ENCODE data around the gene STYXL2.

The STYXL2 gene

DNA sequence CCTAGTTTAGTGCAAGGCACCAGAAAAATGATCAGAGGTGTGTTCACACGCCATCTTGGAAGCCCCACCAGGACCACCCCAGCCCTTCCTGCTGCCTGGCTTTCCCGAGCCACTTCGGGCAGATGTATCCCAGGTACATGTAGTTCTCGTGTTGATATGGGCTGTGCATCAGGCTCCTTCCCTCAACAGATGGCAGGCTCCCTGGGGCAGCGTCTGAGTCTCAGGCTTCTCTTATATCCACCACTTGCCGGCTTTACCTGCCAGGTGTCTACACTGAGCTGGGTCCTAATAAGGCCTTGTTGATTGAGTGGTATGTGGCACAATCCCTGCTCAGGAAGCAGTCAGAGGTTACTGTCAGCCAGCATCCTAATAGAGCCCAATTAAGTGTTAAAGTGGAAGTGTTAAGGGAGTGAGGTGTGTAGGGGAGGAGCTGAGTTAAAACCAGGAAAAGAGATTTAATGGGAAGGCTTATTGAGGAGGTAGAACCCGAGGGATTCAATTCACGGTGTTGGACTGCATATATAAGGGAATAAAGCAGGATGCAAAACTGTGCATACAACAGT is 12.2 kb upstream of the STYXL2 start:
- no peak for DNase-seq

DNA sequence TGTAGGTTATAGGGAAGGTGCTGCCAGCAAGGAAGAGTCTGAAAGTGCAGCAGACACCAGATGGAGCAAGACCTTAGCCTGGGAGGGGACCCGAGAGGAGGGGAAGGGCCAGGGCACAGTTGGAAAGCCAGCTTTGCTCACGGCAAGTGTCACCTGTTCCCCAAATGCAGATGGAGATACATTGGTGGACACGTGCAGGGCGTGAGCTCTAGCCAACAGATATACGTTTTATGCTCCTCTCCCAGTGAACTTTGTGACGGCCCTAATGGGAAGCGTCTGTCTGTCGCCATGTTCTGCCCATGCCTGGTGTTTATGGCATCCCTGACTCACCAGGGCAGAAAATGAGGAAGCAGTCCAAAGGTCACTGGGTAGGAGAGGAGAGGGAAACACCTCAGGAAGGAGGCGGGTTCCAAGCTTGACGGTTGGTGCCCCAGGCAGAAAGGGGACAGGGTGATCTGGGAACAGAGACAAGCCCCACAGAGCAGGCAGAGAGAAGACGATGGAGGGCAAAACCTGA is 11.3 kb upstream of the STYXL2 start:
- DNase-seq: peak; percentile 69 to 78

DNA sequence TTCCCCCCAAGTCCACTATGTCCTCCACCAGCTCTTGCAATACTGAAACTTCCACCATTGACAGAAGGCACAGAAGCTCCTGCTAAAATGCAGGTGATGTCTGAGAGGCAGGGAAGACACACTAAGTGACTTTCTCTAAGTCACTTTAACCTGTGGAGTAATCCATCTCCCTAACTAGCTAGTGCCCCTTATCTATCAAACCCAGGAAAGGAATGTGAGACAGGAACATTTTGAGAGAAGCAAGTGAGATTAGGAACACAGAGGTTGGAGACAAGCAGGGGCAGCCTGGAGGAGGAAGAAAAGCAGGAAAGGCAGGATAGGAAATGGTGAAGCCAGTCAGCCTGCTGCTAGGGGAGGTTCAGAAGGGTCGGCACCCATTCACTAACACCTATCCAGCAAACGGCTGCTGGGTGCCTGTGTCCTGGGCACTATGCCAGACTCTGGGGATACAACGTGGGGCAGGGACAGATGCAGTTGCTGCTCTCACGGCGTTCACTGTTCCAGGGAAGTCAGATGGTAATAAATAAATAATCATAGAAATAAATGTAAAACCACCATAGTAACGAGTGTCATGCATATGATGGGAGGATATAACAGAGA is 10.7 kb upstream of the STYXL2 start:
- peak in 1 of 2 donors; percentile 12 for DNase-seq

DNA sequence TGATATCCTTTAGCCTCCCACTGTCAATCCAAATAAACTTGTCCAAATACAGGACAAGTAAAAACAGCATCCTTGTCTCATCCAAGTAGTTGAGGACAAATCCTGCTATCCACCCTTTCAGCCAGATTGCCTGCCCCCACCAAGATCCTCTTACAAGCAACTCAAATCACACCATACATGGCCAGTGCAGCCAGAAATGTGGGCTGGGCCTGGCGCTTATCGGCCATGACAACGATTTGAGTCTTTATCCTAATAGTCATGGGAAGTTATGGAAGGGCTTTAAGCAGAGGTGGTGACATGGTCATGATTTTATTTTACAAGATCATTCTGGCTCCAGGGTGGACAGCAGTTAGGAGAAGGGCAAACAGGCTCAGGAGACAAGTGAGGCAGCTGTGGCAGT is 10.0 kb upstream of the STYXL2 start:
- no peak for DNase-seq

DNA sequence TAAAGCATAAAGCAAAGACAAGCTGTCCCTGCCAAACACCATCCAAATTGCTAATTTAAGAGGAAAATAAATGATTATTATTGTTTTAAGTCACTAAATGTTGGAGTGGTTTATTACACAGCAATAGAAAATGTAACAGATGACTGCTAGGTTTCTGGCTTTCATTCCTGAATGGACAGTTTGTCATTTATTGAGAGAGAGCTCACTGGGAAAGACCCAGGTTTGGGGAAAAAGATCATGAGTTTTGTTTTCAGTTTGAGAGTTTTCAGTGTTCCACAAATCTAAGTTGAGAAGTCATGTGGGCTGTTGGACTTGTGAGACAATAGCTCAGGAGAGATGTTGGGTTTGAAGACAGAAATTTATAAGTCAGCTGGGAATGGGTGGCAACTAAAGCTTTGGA is 9.1 kb upstream of the STYXL2 start:
- DNase-seq: peak in 1 of 2 donors; percentile 40

DNA sequence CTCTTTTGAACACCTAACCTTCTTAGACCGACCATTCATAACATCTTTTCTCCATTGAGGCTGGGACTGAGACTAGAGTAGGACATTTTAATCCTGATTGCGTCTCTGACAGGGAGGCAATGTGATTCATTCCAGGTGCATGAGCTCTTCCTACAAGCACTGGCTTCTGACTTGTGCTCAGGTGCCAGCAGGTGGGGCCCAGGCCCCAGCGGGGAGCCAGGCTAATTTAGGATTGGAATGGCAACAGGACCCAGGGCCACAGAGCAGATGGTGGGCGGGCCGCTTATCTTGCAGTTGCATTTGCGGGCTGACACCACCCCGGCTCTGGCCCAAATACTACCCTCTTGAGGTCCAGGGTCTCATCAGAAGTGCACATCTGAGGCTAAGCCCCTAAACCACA is 7.8 kb upstream of the STYXL2 start:
- DNase-seq: no peak

DNA sequence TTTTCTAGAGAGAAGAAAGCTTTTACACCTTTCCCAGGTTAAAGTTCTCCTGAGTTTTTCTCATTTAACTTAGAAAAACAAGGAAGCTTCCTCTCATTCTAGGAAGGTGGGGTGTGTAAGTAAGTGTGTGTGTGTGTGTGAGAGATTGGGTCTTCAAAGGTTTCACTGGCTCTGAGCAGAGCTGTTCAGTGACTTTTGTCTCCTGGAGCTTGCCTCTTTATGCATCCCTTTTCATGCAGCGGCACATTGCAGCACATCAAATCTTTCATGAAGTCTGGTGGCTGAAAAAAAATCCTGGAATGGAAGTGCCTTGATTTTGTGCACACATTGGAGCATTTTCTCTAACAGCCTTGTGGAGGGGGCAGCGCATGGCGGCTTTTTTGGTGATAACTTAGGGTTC is 7.1 kb upstream of the STYXL2 start:
- DNase-seq: no peak

DNA sequence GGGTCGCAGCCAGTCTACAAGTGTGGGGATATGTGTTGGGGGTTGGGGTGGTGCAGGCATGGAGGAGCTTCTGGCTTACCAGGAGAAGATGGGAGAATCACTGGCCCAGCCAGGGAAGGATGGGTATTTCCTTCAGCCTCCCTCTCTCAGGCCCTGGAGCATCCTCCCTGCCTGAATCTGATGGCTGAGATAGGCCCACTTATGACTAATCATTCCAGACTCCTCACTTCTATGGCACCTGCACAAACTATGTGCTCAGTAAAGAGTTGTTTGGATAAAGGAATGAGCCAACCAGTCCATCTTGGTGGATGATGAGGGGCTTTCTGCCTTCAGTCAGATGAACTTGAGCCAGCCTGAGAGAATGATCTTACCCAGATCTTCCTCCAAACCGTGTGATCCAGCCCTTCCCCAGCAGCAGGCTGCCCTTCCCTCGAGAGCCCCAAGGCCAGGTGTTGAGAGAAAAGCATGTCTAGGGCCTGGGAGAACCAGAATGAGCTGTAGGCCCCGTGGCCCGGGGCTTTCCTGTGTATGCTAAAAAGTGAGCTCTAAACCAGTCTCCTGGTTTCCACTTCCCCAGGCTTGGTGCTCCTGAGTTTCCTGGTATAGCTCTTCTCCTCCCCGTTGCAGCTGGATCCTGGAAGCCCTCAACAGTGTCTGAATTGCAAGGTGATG is 5.0 kb upstream of the STYXL2 start:
- DNase-seq: no peak

DNA sequence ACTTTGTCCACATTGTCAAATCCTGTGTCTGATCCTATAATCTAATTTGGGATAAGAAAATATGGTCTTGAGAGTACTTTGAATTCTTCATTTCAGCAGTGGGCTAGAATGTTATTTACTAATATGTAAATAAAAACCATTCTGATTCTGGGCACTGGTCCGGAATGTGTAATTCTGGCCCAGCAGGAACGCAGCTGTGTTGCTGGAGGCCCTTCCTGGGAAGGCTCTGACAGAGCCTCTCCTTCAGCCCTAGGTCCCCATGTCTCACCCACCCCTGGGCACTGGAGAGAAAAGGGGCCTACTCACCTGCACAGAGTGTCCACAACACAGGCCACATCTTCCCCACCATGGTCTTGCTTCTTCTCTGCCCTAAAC is 3.9 kb upstream of the STYXL2 start:
- DNase-seq: no peak

DNA sequence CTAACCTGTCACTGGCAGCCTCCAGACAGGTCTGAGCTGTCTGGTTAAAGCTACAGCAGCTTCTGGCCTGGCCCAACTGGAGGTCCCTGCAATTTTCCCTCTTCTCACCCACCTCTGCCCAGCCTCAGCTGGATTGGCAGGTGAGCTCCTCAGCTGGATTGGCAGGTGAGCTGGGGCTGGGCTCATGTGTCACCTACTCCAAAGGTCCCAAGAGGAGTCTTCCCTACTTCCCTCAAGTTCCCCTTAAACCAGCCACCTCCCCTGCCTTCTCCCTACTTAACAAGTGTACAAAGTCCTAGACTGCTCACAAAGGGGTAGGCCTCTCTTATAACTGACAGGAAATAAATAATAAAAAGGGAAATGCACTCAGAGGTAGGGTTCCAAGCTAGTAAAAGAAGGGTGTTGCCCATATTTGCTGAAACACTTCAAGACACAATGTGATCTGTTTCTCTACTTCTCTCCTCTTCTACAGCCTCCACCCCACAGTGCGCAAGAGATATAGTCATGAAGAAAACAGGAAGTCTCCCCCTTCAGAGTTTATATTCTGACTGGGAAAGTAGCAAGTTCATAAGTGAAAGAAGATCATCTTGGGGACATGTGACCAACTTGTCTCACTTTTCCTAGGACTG is 3.4 kb upstream of the STYXL2 start, which contains the start of gene GPA33:
Gene GPA33 (minus strand): TSS at position 64 of the 629 bp plus-strand sequence. CDS start 90 bp downstream, outside the sequence.
- DNase-seq: peak; percentile 81 to 86

DNA sequence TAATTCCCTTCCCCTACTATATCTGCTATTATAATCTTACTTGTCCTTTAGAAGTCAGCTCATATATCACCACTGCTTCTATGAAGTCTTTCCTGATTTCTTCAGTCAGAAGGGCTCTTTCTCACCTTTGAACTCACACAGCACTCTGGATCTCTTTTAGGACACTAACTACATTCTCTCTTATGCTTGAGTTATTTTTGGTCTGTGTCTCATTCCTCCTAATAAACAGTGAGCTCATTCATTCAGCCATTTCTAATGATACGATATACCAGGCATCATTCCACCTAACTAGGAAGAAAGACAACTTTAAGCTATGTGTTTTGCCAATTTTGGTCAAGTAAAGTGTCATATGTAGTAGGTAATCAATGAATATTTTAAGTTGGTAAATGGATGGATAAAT is 1.2 kb upstream of the STYXL2 start:
- DNase-seq: no peak

DNA sequence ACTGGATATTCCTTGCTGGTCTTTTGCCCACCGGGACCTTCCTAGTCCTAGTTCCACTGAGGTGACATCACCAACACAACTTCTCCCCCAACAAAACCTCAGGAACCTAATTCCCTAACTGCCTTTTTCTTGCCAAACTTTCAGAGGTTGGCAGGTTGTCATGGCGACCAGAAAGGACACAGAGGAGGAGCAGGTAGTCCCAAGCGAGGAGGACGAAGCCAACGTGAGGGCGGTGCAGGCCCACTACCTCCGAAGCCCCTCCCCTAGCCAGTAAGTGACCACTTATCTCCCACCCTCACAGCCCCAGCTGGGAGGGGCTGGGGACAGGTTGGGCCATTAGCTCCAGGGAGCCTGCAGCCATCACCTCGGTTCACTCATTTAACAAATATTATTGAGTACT is 815 bp downstream of the STYXL2 start:
- DNase-seq: no peak

DNA sequence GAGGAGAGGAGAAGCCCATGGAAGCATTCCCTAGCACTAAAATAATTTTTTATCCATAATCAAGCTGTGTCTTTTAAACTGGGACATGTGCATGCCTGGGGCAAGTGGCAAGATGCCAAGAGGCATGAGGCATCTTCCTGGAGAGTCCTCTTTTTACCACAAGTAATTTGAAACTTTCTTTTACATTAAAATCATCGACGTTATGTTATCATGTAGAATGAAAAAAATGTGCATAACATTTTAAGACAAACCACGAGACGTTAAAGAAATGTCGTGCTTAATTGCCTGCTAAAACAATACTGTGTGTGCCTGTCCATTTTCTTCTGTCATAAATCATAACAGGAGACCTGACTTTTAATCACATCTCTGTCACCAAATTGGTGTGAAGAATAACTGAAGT is 1.5 kb downstream of the STYXL2 start:
- DNase-seq: no peak

DNA sequence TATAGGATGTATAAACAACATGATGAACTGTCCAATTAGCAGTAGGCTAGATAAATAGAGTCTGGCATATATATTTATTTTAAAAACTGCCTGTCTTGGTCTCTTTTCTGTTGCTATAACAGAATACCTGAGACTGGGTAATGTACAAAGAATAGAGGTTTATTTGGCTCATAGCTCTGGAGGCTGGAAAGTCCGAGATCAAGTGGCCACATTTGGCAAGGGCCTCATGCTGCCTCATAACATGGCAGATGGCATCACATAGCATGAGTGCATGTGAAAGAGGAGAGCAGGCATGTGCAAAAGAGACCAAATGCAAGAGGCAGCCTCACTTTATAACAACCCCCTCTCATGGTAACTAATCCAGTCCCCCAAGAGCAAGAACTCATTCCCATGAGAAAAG is 6.0 kb downstream of the STYXL2 start:
- no peak for DNase-seq

DNA sequence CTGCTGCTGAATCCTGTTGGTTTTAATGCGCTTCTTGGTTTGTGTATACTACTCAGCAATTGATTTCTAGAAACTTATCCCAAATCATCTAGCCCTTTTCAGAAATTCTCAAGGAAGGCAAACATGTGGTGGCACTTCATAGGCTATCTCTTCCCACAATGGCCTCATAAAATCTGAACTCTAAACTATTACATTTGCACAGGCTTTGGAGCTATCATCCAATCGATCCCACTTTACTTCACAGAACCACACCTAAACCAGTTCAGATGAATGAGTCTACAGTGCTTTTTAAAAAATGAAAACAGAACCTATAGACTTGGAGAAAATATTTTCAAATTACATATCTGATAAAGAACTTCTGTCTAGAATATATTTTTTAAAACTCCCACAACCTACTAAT is 6.9 kb downstream of the STYXL2 start:
- no peak for DNase-seq

DNA sequence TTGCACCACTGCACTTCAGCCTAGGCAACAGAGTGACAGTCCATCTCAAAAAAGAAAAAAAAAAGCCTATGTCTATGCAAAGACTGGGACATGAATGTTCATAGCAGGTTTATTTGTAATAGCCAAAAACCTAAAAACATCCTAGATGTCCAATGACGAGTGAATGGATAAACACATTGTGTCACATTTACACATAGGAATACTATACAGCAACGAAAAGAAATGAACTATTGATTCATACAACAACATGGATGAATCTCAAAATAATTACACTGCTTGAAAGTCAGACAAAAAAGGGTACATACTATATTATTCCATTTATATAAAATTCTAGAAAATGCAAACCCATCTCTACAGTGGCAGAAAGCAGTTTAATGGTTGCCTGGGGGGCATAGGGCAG is 7.9 kb downstream of the STYXL2 start:
- DNase-seq: no peak

DNA sequence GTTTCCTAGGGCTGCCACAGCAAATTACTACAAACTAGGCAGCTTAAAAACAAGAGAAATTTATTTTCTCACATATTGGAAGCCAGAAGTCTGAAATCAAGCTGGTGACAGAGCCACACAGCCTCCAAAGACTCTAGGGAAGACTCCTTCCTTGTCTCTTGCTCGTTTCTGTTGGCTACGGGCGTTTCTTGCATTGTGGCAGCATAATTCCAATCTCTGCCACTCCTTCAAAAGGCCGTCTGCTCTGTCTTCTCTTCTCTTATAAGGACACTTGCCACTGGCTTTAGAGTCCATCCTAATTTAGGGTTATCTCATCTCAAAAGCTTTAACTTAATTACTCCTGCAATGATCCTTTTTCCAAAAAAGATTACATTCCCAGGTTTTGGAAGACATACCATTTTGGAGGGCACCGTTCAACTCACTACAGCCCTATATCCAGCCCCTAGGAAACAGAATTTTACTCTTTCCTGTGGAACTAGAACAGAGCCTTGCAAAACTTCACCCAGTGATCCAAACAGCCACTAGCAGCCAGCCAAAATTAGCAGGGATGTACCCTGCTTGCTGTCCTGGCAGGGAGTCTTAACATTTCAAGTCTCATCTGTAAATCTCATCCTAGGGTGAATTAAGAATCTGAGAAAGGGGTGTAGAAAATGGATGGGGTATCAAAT is 9.2 kb downstream of the STYXL2 start:
- no peak for DNase-seq

DNA sequence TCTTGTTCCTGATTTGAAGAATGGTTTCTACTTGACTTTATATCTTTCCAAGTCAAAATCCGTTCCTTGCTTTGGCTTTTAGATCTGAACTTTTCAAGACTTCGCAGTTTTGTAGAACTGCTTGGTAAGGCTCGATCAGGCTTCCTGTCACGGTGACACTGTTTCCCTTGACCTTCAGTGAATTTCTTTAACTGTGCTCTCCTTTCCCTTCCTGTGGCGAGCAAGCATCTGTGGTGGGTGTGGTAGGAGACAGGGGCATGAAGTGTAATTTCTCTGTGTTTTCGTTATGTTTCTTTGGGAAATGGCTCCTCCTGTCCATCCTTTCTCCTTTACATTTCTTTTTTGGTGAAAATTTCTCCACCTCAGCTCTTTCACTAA is 10.4 kb downstream of the STYXL2 start:
- no peak for DNase-seq

DNA sequence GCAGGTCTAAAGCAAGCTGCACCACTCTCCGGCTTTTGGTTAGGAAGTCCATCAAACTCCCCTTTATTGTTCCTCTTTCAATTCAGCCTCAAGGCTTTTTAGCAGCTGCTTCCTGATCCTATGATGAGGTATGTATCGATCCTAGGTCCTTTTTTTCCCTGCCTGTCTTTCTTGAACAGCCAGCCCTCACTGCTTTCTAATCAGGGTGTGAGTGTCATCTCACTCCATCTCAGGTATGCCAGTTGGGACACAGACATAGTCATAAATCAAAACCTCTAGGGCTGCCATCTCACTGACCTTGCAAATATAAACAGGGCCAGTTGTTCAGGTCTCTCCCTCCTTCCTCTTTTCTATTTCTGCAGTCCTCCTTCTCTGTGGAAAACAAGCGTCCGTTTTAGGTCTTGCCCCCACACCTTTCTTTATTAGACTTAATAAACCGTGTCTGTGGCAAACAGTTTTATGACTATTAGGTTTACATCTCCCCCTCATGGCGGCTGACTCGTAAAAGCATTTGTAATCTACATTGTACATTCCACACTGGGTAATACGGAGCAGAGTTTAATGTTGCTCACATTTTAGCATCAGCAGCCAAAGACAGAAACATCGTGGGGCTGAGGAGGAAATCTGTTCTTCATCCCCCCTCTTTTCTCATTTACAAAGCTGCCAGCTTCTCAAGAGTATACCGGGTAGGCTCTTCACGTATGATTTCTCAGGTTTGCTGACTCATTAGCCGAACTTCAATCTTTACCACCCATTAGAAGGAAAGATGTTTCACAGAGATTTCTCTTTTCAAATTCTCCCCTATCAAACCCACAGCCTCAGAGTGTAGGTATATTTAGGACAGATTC is 11.6 kb downstream of the STYXL2 start:
- peak; percentile 21 to 29 for DNase-seq

DNA sequence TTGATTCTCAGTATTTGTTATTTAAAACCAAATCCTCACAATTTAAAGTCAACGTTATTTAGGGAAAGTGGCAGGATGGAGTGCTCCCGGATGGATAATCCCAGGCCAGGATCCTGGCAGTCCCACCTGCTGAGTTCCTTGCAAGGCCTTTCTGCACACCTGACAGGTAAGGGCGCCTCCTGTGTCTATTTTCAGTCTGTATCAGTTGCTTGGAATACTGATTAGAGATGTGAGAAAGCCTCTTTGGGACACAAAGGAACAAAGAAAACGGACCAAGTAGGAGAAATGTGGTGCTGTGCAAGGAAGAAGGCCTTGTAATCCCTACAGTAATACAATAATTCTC is 12.2 kb downstream of the STYXL2 start:
- DNase-seq: no peak

DNA sequence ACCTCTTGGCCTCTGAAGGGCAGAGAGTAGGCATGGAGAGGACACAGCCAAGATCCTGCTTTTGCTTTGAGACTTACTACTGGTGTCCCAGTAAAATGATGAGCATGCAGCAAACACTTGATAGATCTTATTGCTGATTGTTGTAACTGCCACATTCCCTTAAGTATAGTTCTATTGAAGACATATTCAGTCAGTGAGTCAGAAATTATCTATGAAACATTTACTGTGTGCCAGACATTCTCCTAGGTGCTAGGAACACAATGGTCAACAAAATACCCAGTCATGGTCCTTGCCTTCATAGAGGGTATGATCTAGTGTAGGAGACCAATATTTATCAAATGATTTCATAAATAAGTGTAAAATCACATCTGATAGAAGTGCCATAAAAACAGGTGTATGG is 13.6 kb downstream of the STYXL2 start:
- no peak for DNase-seq

DNA sequence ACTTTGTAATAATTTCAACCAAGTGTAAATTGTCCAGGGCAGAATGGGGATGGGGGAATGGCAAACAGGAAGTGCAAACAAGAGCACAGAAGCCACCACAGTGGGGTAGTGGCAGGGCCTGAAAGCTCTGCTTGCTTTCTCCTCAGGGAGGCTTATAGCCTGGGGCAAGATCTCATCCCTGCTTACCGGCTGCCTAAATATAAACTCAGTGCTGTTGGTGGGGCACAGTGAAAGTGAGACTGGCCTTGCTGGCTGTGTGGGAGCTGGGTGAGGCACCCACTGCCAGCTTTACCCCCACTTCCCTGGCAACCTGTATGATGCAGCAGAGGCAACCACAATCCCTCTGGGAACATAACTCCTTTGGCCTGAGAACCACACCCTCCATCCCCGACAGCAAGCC is 15.2 kb downstream of the STYXL2 start:
- DNase-seq: no peak

DNA sequence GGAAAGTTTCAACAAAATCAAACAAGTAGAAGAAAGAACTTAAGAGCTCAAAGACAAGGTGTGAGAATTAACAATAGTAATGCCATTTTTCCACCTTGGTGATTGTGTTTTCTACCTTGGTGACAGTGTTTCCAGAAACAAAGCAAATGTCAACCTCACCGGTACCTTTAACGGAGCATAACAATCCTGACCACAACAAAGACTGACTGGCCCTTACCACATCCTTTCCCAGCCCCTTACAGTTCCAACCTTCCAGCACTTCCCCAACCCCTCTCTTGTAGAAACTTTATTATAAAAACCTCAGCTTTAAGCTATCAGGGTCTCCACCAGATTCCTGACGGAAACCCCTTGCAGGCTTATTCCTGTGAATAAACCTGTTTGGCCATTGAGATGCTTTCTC is 16.7 kb downstream of the STYXL2 start:
- no peak for DNase-seq
